B cell (primary cell): Measurements from ENCODE around the gene UPF3A. TPM values are rescaled to one million over a fixed set of nuclear protein-coding genes. Genes with fewer than 3 reads are reported as not detected.

Source experiments
- ATAC-seq: fragments of 200-7000 bp; cut with Tn5 transposase; one replicate; pipeline ENCODE4 v1.10.0; 2021; ENCODE audit warnings: low read depth, mild to moderate bottlenecking, moderate number of reproducible peaks, moderate library complexity
- CTCF ChIA-PET: fragments of 350-600 bp; sonication (Branson Sonifier 250); formaldehyde crosslinking; loops from one replicate; lab custom pipeline; 2021; ENCODE audit warnings: antibody characterized with exemption, inconsistent platforms; lab: Charles Lee
- POLR2A ChIA-PET: fragments of 350-600 bp; sonication (Branson Sonifier 250); formaldehyde crosslinking; loops from one replicate; lab custom pipeline; 2021; ENCODE audit warnings: antibody characterized with exemption; lab: Charles Lee
- DNase-seq: peaks from one replicate; pipeline ENCODE4 v3.0.0; 2013
- H2AFZ ChIP-seq: 2 replicates; pipeline ENCODE4 v1.6.1; 2012; ENCODE audit warnings: mild to moderate bottlenecking, low read depth, low read length; ENCODE audit not compliant: insufficient read depth, poor library complexity, severe bottlenecking
- H3K27ac ChIP-seq, 2 donors: 1 replicate in 1 of 2; 2 replicates in 1 of 2; pipeline ENCODE4 v1.5.1; 2012 to 2013; ENCODE audit warnings: low read length in 2 of 2, mild to moderate bottlenecking in 2 of 2, moderate library complexity in 1 of 2
- H3K27me3 ChIP-seq, 4 experiments: fragments of 200-600 bp in 1 of 4; sonication (generic) in 1 of 4; replicated peaks in 1 of 4; 1 replicate in 2 of 4; 2 replicates in 2 of 4; pipeline versions ENCODE4 v1.6.1 to v1.7.0; 2013 to 2016; ENCODE audit warnings: low read length in 3 of 4, mild to moderate bottlenecking in 2 of 4, mixed read lengths in 1 of 4, moderate library complexity in 1 of 4; ENCODE audit not compliant: insufficient read depth in 4 of 4, control insufficient read depth in 3 of 4; ENCODE audit errors: control extremely low read depth in 1 of 4
- H3K36me3 ChIP-seq, 2 experiments: replicated peaks in 1 of 2; 1 replicate in 1 of 2; 2 replicates in 1 of 2; pipeline versions ENCODE4 v1.6.1 to v1.7.1; 2013; ENCODE audit warnings: low read length in 1 of 2; ENCODE audit not compliant: insufficient read depth in 2 of 2, control insufficient read depth in 1 of 2; ENCODE audit errors: control extremely low read depth in 1 of 2, extremely low read depth in 1 of 2
- H3K4me1 ChIP-seq, 2 donors: fragments of 200-600 bp in 1 of 2; sonication (generic) in 1 of 2; 1 replicate in 1 of 2; 2 replicates in 1 of 2; pipeline versions ENCODE4 v1.5.1 to v1.6.1; 2013 to 2017; ENCODE audit warnings: low read length in 2 of 2; ENCODE audit not compliant: control insufficient read depth in 2 of 2, insufficient read depth in 2 of 2
- H3K4me2 ChIP-seq: replicated peaks from 2 replicates; pipeline ENCODE3; 2012; ENCODE audit warnings: mild to moderate bottlenecking, low read depth, low read length; ENCODE audit not compliant: poor library complexity, severe bottlenecking
- H3K4me3 ChIP-seq, 5 experiments: fragments of 200-600 bp in 1 of 5; sonication (generic) in 1 of 5; 1 replicate in 3 of 5; 2 replicates in 2 of 5; pipeline versions ENCODE4 v1.5.1 to v1.7.0; 2011 to 2016; ENCODE audit warnings: low read length in 4 of 5, mild to moderate bottlenecking in 4 of 5, low read depth in 2 of 5, control low read depth in 1 of 5, moderate library complexity in 1 of 5; ENCODE audit not compliant: insufficient read depth in 1 of 5; ENCODE audit errors: control extremely low read depth in 1 of 5, extremely low read depth in 1 of 5
- H3K79me2 ChIP-seq: fragments of 200-600 bp; sonication (generic); one replicate; pipeline ENCODE4 v1.6.0; 2016; ENCODE audit warnings: low read length; ENCODE audit not compliant: control insufficient read depth, insufficient read depth
- H3K9ac ChIP-seq: fragments of 200-600 bp; sonication (generic); 2 replicates; pipeline ENCODE4 v1.6.1; 2017; ENCODE audit warnings: mild to moderate bottlenecking, low read length, moderate library complexity
- H3K9me3 ChIP-seq, 3 donors: one replicate each; pipeline versions ENCODE4 v1.6.1 to v1.7.1; 2013; ENCODE audit warnings: low read length in 2 of 3; ENCODE audit not compliant: control insufficient read depth in 2 of 3, insufficient read depth in 1 of 3; ENCODE audit errors: control extremely low read depth in 1 of 3
- H4K20me1 ChIP-seq: 2 replicates; pipeline ENCODE4 v1.6.0; 2012; ENCODE audit warnings: mild to moderate bottlenecking, low read length; ENCODE audit not compliant: insufficient read depth, control insufficient read depth, poor library complexity, severe bottlenecking
- H3K27ac Mint-ChIP-seq: one replicate; pipeline ENCODE4 v1.8.0; 2021; ENCODE audit warnings: mixed read lengths
- H3K27me3 Mint-ChIP-seq: one replicate; pipeline ENCODE4 v1.8.0; 2021; ENCODE audit warnings: mixed read lengths
- H3K4me1 Mint-ChIP-seq: one replicate; pipeline ENCODE4 v1.8.0; 2021; ENCODE audit warnings: mixed read lengths
- H3K4me3 Mint-ChIP-seq: one replicate; pipeline ENCODE4 v1.8.0; 2021; ENCODE audit warnings: mixed read lengths
- H3K9me3 Mint-ChIP-seq: one replicate; pipeline ENCODE4 v1.8.0; 2022; ENCODE audit warnings: mixed read lengths; ENCODE audit not compliant: insufficient read depth
- CTCF ChIP-seq: fragments of 200-600 bp; IDR thresholded peaks from one replicate; pipeline ENCODE4 v1.8.0; 2022; ENCODE audit warnings: antibody characterized with exemption, mild to moderate bottlenecking
- EZH2 ChIP-seq: IDR thresholded peaks from 2 replicates; pipeline ENCODE4 v1.6.1; 2012; ENCODE audit warnings: borderline replicate concordance, low read depth, mild to moderate bottlenecking, moderate library complexity, low read length; ENCODE audit not compliant: insufficient read depth, poor library complexity, severe bottlenecking
- WGBS: methylation state at CpG from one replicate; pipeline ENCODE4 v1.1.5; 2013; ENCODE audit warnings: missing lambda C conversion rate; ENCODE audit not compliant: insufficient coverage; 5-methylcytosine and 5-hydroxymethylcytosine counted together
- intact Hi-C: fragments of 100-400 bp; cut with micrococcal nuclease; formaldehyde crosslinking; loops from one replicate; pipeline ENCODE4 v1.10.0; 2022
- polyA plus RNA-seq: library from polyadenylated mRNA; depleted of rRNA; stranded (reverse); fragments of >200 nt; gene quantifications from 2 replicates; pipeline ENCODE4 v1.2.3, GENCODE V29; 2012
- total RNA-seq, 2 donors: library from RNA; stranded (reverse); fragments of 120-200 nt in 1 of 2; gene quantifications; 1 replicate in 1 of 2; 2 replicates in 1 of 2; pipeline versions ENCODE4 v1.2.3 to v1.2.4, GENCODE V29; 2013 to 2022

Gene UPF3A
- total and polyA plus RNA-seq, 2 donors (not counting 1 experiment from before 2014, with no cell fraction given), result 72.9 to 109 TPM

- Histone ChIP-seq H3K36me3 (peaks cover 0 to 13% of the 10 kb centered on the region in 2 experiments), H3K27me3 (no peaks in the 10 kb centered on the region), H3K4me3 (peak overlapping the region in 4 of 5 experiments; percentile 52 to 86 (median 72)), H3K27ac (peak overlapping the region; percentile 62 to 88), H3K4me2 (peak overlapping the region; percentile 80), H3K9me3 (no peaks in the 10 kb centered on the region), H3K9ac (peak overlapping the region; percentile 77), H4K20me1 (peaks cover 50% of the 10 kb centered on the region), H2AFZ (peak overlapping the region; percentile 81), H3K79me2 (peaks cover 63% of the 10 kb centered on the region), H3K4me1 (peaks cover 27 to 40% of the 10 kb centered on the region in 2 donors)
- peak overlapping the region; percentile 78 for H3K27ac Mint-ChIP-seq
- H3K4me3 Mint-ChIP-seq, result peak overlapping the region; percentile 90
- H3K27me3 Mint-ChIP-seq, result no peaks in the 10 kb centered on the region
- CTCF ChIA-PET, result interaction anchor here (1.0 to 1.1 kb wide), 2 partner anchors 10 to 24 kb away, joined by 3 read pairs; no protein-coding TSS in a partner anchor
- no peak for TF ChIP-seq CTCF
- no peak for TF ChIP-seq EZH2
- DNase-seq (peak; percentile 75), ATAC-seq (peak; percentile 23)
- no peaks in the 10 kb centered on the region for H3K9me3 Mint-ChIP-seq
- intact Hi-C loops, result no loop called here
- H3K4me1 Mint-ChIP-seq, result peaks cover 58% of the 10 kb centered on the region
- 17% methylated on average over 1 of the region's 7 CpGs for WGBS
- POLR2A ChIA-PET, result interaction anchor here (0.8 to 1.0 kb wide), 2 partner anchors 33 to 35 kb away, joined by 3 to 6 read pairs; partner anchors contain the start of gene UPF3A
Measured at GRCh38 chr13:114315074-114315785, 33.8 kb downstream of the UPF3A start.

GRCh38 chr13:114318624-114319023 lies 37.2 kb downstream of the UPF3A start:
- no peaks in the 10 kb centered on the region for H3K9me3 Mint-ChIP-seq
- Histone ChIP-seq H3K36me3 (peaks cover 1 to 39% of the 10 kb centered on the region in 2 experiments), H3K79me2 (peaks cover 63% of the 10 kb centered on the region), H3K27ac (no peak overlapping the region), H3K9me3 (no peaks in the 10 kb centered on the region), H3K4me1 (peaks cover 19 to 30% of the 10 kb centered on the region in 2 donors), H2AFZ (no peak overlapping the region), H3K9ac (no peak overlapping the region), H3K4me2 (no peak overlapping the region), H3K4me3 (no peak overlapping the region), H3K27me3 (no peaks in the 10 kb centered on the region), H4K20me1 (peaks cover 54% of the 10 kb centered on the region)
- intact Hi-C loops, result no loop called here
- H3K4me3 Mint-ChIP-seq, result no peak overlapping the region
- ChIA-PET POLR2A (interaction anchor here (0.7 kb wide), 1 partner anchor 37 kb away, joined by 8 read pairs; no protein-coding TSS in a partner anchor), CTCF (interaction anchor here (0.6 to 1.5 kb wide), 4 partner anchors 9 to 500 kb away, joined by 3 to 5 read pairs (median 4); no protein-coding TSS in a partner anchor)
- H3K4me1 Mint-ChIP-seq, result peaks cover 46% of the 10 kb centered on the region
- no CpG with 5 or more reads among the region's 1 CpG for WGBS
- peak overlapping the region; percentile 37 for H3K27ac Mint-ChIP-seq
- DNase-seq (no peak), ATAC-seq (no peak)
- H3K27me3 Mint-ChIP-seq, result no peaks in the 10 kb centered on the region
- TF ChIP-seq CTCF (no peak), EZH2 (no peak)
